HepG2 (cell line): ENCODE results near the gene NCOR2. TPM values are rescaled to one million over a fixed set of nuclear protein-coding genes. Genes with fewer than 3 reads are reported as not detected.
A peak's percentile ranks its signal among the peaks of the same experiment; 100 is the strongest.

Source experiments
- ATAC-seq: fragments of 200-7000 bp; cut with Tn5 transposase; 3 replicates; pipeline ENCODE4 v1.9.1; 2020; ENCODE audit warnings: mild to moderate bottlenecking, moderate library complexity
- BruUV-seq: library from RNA; stranded (reverse); fragments of 400-500 nt; replicated peaks from 2 replicates; lab custom pipeline; 2021; lab: Mats Ljungman, UMichigan
- CTCF ChIA-PET: fragments of 300-600 bp; formaldehyde crosslinking; extraction: SDS; loops from one replicate; lab custom pipeline; 2021; ENCODE audit warnings: low total read pairs, inconsistent platforms, low intra/inter-chr PET ratio; lab: Yijun Ruan, JAX
- POLR2A ChIA-PET: fragments of 350-600 bp; sonication (Branson Sonifier 250); formaldehyde crosslinking; loops from one replicate; lab custom pipeline; 2020; ENCODE audit warnings: antibody characterized with exemption, inconsistent platforms; lab: Yijun Ruan, JAX
- DNase-seq: peaks from one replicate; pipeline ENCODE4 v3.0.0-alpha.2; 2015; ENCODE audit warnings: low spot score
- FAIRE-seq: peaks from 3 replicates; lab custom pipeline; 2011; peaks lifted over from hg19 to GRCh38; lab: Jason Lieb, UNC
- H2AFZ ChIP-seq: one replicate; pipeline ENCODE4 v1.6.1; 2011; ENCODE audit warnings: low read length, inconsistent platforms
- H3K27ac ChIP-seq: fragments of 300-600 bp; 3 replicates; pipeline ENCODE4 v1.8.0; 2011; ENCODE audit warnings: mixed run types, mild to moderate bottlenecking, mixed read lengths, low read length, inconsistent platforms; ENCODE audit not compliant: insufficient read depth; ENCODE audit errors: extremely low read length
- H3K27me3 ChIP-seq, 2 experiments: fragments of 200-600 bp in 1 of 2; 2 replicates in 1 of 2; 3 replicates in 1 of 2; pipeline versions ENCODE4 v1.6.0 to v1.8.0; 2011; ENCODE audit warnings: low read length in 2 of 2, mild to moderate bottlenecking in 2 of 2, moderate library complexity in 2 of 2, inconsistent platforms in 1 of 2; ENCODE audit not compliant: insufficient read depth in 2 of 2, control insufficient read depth in 1 of 2
- H3K36me3 ChIP-seq, 2 experiments: fragments of 200-600 bp in 1 of 2; replicated peaks in 1 of 2; 2 replicates in 1 of 2; 3 replicates in 1 of 2; pipeline versions ENCODE4 v1.5.1 to v1.8.0; 2011; ENCODE audit warnings: low read length in 2 of 2, inconsistent platforms in 1 of 2; ENCODE audit not compliant: insufficient read depth in 2 of 2, control insufficient read depth in 1 of 2
- H3K4me1 ChIP-seq: 2 replicates; pipeline ENCODE4 v1.5.1; 2012; ENCODE audit warnings: low read length, inconsistent platforms; ENCODE audit not compliant: insufficient read depth
- H3K4me2 ChIP-seq: 2 replicates; pipeline ENCODE4 v1.6.0; 2011; ENCODE audit warnings: low read depth, low read length, inconsistent platforms
- H3K4me3 ChIP-seq, 3 experiments: fragments of 200-600 bp in 1 of 3; sonication (generic), shearing (Covaris generic) in 1 of 3; replicated peaks in 1 of 3; 2 replicates each; pipeline ENCODE4 v1.5.1; 2011 to 2016; ENCODE audit warnings: low read length in 3 of 3, inconsistent platforms in 2 of 3, low read depth in 2 of 3, mild to moderate bottlenecking in 2 of 3, control low read depth in 1 of 3, mixed read lengths in 1 of 3; ENCODE audit not compliant: insufficient read depth in 1 of 3
- H3K79me2 ChIP-seq: one replicate; pipeline ENCODE4 v1.6.1; 2011; ENCODE audit warnings: low read length, inconsistent platforms; ENCODE audit not compliant: insufficient read depth
- H3K9ac ChIP-seq: 2 replicates; pipeline ENCODE4 v1.6.0; 2011; ENCODE audit warnings: mild to moderate bottlenecking, low read depth, low read length, inconsistent platforms; ENCODE audit not compliant: insufficient read depth
- H3K9me3 ChIP-seq: 2 replicates; pipeline ENCODE4 v1.5.1; 2012; ENCODE audit warnings: mild to moderate bottlenecking, low read length
- H4K20me1 ChIP-seq: 2 replicates; pipeline ENCODE4 v1.6.0; 2011; ENCODE audit warnings: inconsistent platforms, mild to moderate bottlenecking, low read length, moderate library complexity; ENCODE audit not compliant: insufficient read depth
- HMG20B ChIP-seq: conservative IDR thresholded peaks from 2 replicates; pipeline ENCODE4 v1.6.1; 2016; ENCODE audit warnings: missing genetic modification reagents, missing compliant biosample characterization
- NFIC ChIP-seq: IDR thresholded peaks from 2 replicates; pipeline ENCODE4 v1.6.1; 2012; ENCODE audit warnings: mild to moderate bottlenecking, low read length, inconsistent platforms
- RNF219 ChIP-seq: sonication (generic); formaldehyde crosslinking; IDR thresholded peaks from 2 replicates; pipeline ENCODE4 v1.5.0; 2020; ENCODE audit warnings: mild to moderate bottlenecking, missing genetic modification reagents
- TRIM24 ChIP-seq: sonication (generic); formaldehyde crosslinking; IDR thresholded peaks from 2 replicates; pipeline ENCODE4 v1.8.0; 2022; ENCODE audit warnings: mild to moderate bottlenecking, missing genetic modification reagents
- ZBTB34 ChIP-seq: sonication (generic); formaldehyde crosslinking; IDR thresholded peaks from 2 replicates; pipeline ENCODE4 v1.8.0; 2022; ENCODE audit warnings: mild to moderate bottlenecking, missing genetic modification reagents
- ZHX2 ChIP-seq, 2 experiments: sonication (generic) in 1 of 2; formaldehyde crosslinking in 1 of 2; IDR thresholded peaks; 2 replicates each; pipeline versions ENCODE4 v1.6.1 to v1.9.0; 2014 to 2022; ENCODE audit warnings: antibody characterized with exemption in 1 of 2, borderline replicate concordance in 1 of 2, inconsistent platforms in 1 of 2, low read depth in 1 of 2, missing genetic modification reagents in 1 of 2
- ZNF33A ChIP-seq: sonication (generic); formaldehyde crosslinking; IDR thresholded peaks from 2 replicates; pipeline ENCODE4 v1.5.1; 2020; ENCODE audit warnings: missing genetic modification reagents, mild to moderate bottlenecking, moderate library complexity, borderline replicate concordance
- ZNF431 ChIP-seq: sonication (generic); formaldehyde crosslinking; IDR thresholded peaks from 2 replicates; pipeline ENCODE4 v1.9.0; 2022; ENCODE audit warnings: missing genetic modification reagents, low read depth, mild to moderate bottlenecking, borderline replicate concordance
- ZNF547 ChIP-seq: sonication (generic); formaldehyde crosslinking; IDR thresholded peaks from 2 replicates; pipeline ENCODE4 v1.5.1; 2020; ENCODE audit warnings: mild to moderate bottlenecking, missing genetic modification reagents
- ZUFSP ChIP-seq: sonication (generic); formaldehyde crosslinking; IDR thresholded peaks from 2 replicates; pipeline ENCODE4 v1.9.0; 2021; ENCODE audit warnings: missing genetic modification reagents, mild to moderate bottlenecking, borderline replicate concordance
- WGBS: methylation state at CpG from one replicate; pipeline ENCODE4 v1.1.6; 2017; ENCODE audit warnings: low lambda C conversion rate; 5-methylcytosine and 5-hydroxymethylcytosine counted together
- in situ Hi-C: cut with HindIII; loops from 2 replicates; pipeline ENCODE4 v1.10.0; 2017; ENCODE audit warnings: low pct_unique_long_range_greater_than_20kb; ENCODE audit not compliant: extremely low pct_ligation_motif_present
- intact Hi-C: fragments of 100-400 bp; cut with micrococcal nuclease; formaldehyde crosslinking; loops from one replicate; pipeline ENCODE4 v1.10.0; 2022; ENCODE audit not compliant: unreplicated experiment
- polyA plus RNA-seq, 8 experiments: library from polyadenylated mRNA; depleted of rRNA in 3 of 8; stranded (reverse) in 7 of 8; unstranded in 1 of 8; fragments of >200 nt; fragmentation: Illumina TruSeq in 4 of 8; extraction: Trizol in 4 of 8; gene quantifications; 2 replicates each; pipeline versions ENCODE4 v1.2.1 to v1.2.3, GENCODE V29; 2011 to 2016; ENCODE audit warnings: low read depth in 4 of 8, missing spikeins in 1 of 8, mixed read lengths in 1 of 8; ENCODE audit not compliant: insufficient read depth in 1 of 8
- total RNA-seq, 5 experiments: library from RNA; depleted of rRNA; stranded (reverse); fragments of >200 nt; fragmentation: Illumina TruSeq; extraction: Trizol; gene quantifications; 2 replicates each; pipeline ENCODE4 v1.2.3, GENCODE V29; 2016; ENCODE audit warnings: low read depth in 1 of 5

The NCOR2 gene
- total and polyA plus RNA-seq, 2 of the 13 experiments (the other 11 are each of a cell fraction or from before 2014, with no cell fraction given) = 4.5 to 5.7 TPM

GRCh38 chr12:124578445-124578844, 11.0 kb upstream of the NCOR2 start:
- Histone ChIP-seq H2AFZ (no peak overlapping the region), H3K36me3 (no peaks in the 10 kb centered on the region), H3K4me3 (no peak overlapping the region), H3K27me3 (peaks cover 4 to 14% of the 10 kb centered on the region in 2 experiments; a peak in 4 of 5 replicates), H3K9ac (no peak overlapping the region), H4K20me1 (no peaks in the 10 kb centered on the region), H3K79me2 (no peaks in the 10 kb centered on the region), H3K9me3 (no peaks in the 10 kb centered on the region), H3K4me2 (no peak overlapping the region), H3K4me1 (peaks cover 6% of the 10 kb centered on the region; the same call in 1 of the 2 replicates), H3K27ac (no peak overlapping the region)
- POLR2A ChIA-PET = no interaction called here
- no peak for FAIRE-seq
- CTCF ChIA-PET = no interaction called here
- in situ Hi-C loops = no loop called here
- no TSS peak for BruUV-seq
- intact Hi-C loops = no loop called here
- peak; percentile 42 for ATAC-seq
- 50% methylated on average over 7 of the region's 8 CpGs for WGBS
- no peak for DNase-seq
- TF ChIP-seq TRIM24 (CRISPR knock-in tag) = no peak
- no peak for TF ChIP-seq ZNF547 (CRISPR knock-in tag)
- TF ChIP-seq ZNF33A (CRISPR knock-in tag) = no peak
- TF ChIP-seq ZHX2 (IDR thresholded peaks at IDR 0.05; ENCODE audit: low read depth) = no peak
- no peak for TF ChIP-seq ZHX2 (CRISPR knock-in tag; IDR thresholded peaks at IDR 0.05; ENCODE audit: borderline replicate concordance)
- TF ChIP-seq RNF219 = no peak
- no peak for TF ChIP-seq HMG20B
- TF ChIP-seq ZUFSP (CRISPR knock-in tag) = no peak
- no peak for TF ChIP-seq ZNF431 (CRISPR knock-in tag)
- no peak for TF ChIP-seq NFIC
- TF ChIP-seq ZBTB34 (CRISPR knock-in tag) = no peak
